SHP77 treated with DMSO at 0.1 percent for 48 hours (cell line): Measurements from ENCODE around the gene CSTF3.
"Not testable (repeated sequence)": the region's sequence is repeated elsewhere in the genome, so short reads cannot be mapped to it uniquely, and the experiment has no call there.

Experiments
- DNase-seq: peaks from one replicate; lab custom pipeline; 2025; lab: John Stamatoyannopoulos, UW

The CSTF3 gene

DNA sequence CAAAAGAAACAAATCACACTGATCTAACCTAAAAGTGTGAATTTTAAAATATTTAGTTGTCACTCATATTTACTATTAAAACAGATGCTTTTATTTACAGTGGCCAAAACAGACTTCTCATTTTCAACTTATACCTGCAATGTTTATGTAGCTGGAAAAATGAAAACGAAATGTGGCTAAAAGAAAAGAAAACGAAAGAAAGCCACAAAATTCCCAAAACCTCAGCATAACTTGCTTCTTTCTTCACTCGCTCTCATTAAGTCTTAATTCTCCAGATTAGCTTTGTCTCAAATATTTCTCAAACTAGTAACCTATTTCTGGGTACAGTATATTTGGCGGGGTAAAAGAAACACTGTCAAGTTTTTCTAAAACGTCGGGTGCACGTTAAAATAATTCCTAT lies 693 bp downstream of the CSTF3 start:
- DNase-seq: no peak

DNA sequence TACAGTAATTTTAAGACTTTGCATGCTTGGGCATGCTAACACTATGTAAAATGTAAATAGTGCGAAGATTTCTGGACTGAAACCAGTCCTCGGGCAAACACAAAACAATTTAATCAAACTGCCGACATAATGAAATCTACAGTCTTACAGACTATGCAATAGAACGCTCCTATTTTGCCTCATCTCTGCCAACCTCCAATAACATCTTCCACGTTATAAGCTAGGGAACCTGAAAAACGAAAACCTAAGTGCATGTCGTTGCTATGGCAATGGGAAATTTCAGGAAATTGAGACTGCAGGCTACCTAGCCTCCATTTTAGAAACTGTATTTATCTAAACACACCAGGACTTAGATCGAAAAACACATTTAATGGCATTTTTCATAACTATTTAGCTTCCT lies 1.1 kb downstream of the CSTF3 start:
- DNase-seq: no peak

DNA sequence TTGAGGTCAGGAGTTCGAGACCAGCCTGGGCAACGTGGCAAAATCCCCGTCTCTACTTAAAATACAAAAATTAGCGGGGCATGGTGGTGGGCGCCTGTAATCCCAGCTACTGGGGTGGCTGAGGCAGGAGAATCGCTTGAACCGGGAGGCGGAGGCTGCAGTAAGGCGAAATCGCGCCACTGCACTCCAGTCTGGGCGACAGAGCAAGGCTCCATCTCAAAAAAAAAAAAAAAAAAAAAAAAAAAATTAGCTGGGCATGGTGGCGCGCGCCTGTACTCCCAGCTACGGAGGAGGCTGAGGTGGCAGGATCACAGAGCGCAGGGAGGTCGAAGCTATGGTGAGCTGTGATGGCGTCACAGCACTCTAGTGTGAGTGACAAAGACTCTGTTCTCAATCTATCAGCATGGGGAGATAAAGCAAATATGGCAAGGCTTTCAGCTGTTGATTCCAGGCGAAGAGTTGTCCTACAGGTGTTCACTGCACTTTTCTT lies 1.9 kb downstream of the CSTF3 start:
- DNase-seq: not testable (repeated sequence)

DNA sequence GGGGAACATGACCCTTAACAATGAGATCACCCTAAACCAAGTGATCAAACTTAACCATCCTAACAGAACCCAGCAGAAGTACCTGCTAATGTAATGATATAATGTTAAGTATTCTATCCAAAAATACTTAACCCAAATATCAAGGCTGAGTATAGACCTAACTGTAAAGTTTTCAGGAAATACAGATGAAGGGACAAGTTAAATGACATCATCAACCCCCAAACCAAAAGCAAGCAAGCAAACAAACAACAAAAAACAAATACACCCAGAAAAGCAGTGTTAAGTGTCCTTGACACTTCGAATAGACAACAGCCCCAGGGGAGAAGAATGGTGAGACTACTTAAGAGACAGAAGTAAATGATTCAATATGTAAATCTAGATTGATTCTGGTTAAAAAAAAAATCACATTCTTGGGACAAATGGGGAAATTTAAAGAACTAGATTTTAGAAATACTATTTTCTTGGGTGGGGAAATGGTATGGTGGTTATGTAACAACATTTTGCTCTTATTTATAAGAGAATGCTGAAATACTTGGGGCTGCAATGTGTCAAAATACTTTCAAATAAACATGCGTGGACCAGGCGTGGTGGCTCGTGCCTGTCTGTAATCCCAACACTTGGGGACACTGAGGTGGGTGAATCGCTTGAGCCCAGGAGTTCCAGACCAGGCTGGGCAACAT lies 2.5 kb downstream of the CSTF3 start:
- no peak for DNase-seq

DNA sequence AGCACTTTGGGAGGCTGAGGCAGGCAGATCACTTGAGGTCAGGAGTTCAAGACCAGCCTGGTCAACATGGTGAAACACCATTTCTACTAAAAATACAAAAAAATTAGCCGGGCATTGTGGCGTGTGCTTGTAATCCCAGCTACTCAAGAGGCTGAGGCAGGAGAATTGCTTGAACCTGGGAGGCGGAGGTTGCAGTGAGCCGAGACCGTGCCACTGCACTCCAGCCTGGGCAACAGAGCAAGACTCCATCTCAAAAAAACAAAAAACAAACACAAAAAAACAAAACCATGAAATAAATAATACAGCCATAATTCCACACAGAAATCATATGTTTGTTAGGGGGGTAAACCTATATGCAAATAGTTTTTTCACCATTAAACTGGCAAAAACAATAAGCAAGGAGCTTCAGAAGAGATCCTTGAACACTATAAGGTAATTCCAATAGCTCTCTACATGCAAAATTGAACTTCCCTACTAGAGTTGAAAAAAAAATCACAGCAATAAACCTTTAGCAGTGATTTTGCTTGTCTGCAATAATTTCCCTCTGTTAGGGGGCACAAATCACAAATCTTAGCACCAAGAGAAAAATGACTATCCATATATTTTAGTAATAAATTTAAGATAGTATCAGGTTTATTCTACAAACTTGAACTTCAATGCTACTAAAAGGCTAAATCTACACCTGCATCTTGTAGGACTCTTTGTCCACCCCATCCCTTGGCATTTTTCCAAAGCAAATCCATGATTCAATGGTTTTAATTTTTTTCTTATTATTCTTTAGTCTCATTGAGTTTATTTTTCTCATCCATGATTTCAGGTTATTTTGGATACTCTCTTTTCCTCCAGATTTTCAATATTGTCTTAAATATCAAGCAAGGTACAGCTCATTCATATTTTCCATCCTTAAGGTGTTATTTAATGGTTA lies 3.9 kb downstream of the CSTF3 start:
- DNase-seq: no peak

DNA sequence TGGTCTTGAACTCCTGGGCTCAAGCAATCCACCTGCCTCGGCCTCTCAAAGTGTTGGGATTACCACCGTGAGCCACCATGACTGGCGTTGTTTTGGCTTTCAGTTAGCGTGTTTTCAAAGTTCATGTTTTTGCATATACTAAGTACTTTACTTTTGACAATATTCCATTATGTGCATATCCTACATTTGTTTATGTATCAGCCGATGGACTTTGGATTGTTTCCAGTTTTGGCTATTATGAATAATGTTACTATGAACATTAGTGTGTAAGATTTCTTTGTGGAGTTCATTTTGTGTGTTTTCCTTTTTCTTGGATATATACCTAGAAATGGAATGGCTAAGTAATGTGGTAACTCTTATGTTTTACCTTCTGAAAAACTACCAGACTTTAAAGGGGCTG lies 9.9 kb downstream of the CSTF3 start:
- DNase-seq: no peak

DNA sequence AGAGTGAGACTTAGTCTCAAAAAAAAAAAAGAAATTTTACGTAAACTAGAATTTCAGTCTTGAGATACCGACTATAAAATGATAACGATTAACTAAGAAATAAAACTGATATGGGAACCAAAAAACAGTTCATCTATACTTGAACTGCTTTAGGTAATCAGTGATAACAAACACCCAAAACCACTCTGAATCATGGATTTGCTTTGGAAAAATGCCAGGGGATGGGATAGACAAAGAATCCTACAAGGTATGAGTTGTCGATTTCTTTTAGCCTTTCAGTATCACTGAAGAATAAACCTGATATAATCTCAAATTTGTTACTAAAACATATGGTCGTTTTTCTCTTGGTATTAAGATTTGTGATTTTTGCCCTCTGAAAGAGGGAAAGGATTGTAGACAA lies 13.7 kb downstream of the CSTF3 start:
- DNase-seq: no peak

DNA sequence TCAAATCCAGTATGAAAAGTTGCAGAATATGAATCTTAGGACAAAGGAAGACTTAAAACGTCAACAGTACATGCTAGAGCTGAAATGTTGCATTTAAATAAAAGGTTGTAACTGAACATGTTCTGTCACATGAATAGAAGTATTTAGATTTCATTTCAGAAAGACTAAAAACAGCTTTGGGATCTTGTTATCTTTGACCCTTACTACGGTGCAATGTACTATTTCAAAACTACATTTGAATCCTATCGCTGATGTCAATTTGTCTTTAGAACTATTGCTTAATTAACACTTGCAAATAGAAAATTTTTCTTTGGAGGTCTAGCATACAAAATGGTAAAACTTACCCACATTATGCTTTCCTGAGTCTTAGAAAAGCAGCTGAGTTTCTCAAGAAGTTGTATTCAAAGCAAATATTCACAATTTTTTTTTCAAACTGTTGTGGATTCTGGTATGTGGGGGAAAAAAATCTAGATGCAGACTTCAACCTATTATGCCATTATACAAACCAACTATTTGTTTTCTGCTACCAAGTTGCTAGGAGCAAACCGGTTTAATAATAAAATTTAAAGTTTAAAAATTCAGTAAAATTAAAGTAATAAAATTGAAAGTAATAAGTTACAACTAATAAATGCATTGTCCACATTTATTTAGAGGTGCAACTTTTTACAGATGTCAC lies 25.4 kb downstream of the CSTF3 start:
- no peak for DNase-seq

DNA sequence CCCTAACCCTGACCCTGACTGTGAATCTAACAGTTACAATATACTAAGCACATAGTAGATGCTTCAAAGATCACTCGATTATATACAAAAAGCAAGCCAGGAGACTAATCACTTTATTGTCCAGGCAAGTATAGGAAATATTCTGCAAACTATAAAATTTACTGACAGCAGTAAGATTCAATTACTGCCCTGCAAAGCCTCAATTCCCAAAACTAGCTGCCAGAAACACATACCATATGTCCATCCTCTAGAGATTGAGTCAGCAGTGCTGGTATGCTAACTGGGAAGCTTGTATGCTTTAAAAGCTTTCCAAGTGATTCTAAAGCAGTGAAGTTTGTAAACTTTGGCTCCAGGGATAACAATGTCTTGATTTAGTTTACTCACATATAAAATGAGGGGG lies 26.1 kb downstream of the CSTF3 start:
- no peak for DNase-seq

DNA sequence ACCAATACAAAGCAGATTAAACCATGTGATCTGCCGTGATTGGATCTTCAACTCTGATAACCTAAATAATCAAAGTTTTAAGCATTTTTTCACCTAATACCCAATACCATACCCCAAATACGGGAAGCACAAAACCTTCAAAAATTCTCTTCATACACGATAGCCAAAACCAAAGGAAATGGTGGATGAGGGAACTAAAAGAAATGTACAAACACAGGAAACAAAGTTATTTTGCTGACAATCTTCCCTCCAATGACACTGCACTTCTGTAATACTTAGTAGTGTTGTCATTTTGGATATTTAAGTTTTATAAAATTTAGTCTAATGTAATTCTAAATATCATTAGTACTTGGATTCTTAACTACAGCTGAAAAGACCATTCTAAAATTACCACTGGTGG lies 27.0 kb downstream of the CSTF3 start:
- no peak for DNase-seq

DNA sequence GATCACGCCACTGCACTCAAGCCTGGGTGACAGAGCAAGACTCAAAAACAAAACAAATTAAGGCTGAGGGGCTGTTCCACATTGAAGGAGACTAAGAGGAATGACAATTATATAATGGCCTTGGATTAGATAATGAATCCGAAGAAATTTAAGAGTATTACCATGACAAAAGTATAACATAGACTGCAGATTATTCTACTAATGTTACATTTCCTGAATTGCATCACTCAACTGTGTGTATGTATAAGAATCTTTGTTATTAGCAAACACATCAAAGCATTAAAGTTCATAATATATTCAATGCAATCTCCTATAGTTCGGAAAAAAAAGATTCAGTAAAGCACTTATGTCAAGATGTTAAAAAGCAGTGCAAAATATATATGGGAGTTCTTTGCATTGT lies 27.5 kb downstream of the CSTF3 start:
- DNase-seq: no peak

DNA sequence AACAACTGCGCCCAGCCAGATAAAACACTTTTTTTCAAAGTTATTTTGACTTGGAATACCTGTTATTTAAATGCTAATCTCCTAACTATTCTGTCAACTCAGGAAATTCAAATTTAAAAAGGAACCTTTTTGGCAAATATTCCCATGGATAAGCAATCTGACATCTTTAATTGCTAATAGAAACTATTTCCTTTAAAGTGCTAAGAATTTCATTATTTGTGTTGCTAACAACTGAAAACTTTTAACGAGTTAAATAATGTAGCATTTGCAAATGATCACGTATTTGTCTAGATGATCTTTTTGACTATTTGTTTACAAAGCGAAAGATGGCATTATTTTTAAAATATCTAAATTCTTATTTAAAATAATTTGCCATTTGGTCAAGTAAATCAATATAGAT lies 28.8 kb downstream of the CSTF3 start:
- no peak for DNase-seq

DNA sequence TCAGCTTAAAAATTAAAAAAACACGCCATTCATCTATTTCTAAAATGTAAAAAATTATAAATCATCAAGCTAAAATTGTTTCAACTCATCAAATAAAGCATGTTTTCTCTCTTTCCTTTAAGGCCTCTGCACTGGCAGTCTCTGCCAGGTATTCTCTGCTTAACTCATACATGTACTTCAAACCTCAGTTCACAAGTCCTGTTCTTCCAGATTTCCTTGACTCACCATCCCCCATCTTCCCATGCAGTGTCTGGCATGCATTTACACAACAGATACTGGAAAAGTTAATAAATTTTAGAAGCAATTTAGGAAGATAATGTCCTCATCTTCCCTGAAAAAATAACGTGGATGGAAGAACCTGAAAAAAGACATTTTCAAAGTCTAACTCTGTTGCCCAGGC lies 32.5 kb downstream of the CSTF3 start:
- no peak for DNase-seq

DNA sequence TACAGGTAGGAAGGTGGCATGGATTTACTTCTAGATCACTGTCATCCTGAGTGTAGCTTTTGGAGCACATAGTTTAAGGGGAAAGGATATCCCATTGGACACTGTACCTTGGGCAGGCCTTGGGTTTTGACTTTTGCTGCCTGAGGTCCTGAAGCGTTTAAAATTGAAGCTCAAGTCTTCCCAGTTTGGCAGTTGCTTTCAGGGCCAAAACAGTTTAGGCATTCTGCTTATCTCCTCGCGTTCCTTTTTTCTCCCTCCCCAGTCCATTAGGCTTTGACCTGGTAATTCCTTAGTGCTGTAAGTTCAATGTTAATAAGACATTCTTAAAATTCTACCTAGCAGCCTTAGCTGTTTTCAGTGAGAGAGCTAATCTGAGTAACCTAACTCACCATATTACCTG lies 35.7 kb downstream of the CSTF3 start:
- no peak for DNase-seq

DNA sequence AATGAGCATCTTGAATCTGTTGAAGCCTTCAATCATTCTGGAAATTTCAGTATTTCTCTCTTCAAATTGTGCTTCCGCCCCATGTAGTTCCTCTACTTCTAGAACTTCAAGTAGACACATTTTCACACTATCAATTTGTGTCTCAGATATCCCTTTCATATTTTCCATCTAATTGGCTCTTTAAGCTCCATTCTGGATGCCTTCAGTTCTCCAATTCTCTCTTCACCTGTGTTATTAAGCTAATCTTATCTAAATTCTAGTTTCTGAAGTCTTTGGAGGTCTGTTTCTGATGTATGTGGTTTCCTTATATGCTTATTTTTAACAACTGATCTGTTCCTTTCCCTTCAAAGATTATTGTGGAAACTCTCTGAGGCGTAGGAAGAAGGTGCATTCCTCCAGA lies 36.3 kb downstream of the CSTF3 start:
- no peak for DNase-seq

DNA sequence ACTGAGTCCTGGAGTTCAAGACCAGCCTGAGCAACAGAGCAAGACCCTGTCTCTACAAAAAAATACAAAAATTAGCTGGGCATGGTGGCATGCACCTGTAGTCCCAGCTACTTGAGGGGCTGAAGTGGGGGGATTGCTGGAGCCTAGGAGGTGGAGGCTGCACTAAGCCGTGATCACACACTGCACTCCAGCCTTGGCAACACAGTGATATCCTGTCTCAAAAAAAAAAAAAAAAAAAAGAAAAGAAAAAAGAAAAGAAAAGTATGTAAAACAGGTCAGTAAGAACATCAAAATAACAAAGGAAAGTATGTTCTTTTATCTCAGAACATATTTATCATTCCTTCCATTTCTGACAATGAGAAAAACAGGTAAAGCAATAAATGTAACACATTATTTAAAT lies 38.6 kb downstream of the CSTF3 start:
- not testable (repeated sequence) for DNase-seq

DNA sequence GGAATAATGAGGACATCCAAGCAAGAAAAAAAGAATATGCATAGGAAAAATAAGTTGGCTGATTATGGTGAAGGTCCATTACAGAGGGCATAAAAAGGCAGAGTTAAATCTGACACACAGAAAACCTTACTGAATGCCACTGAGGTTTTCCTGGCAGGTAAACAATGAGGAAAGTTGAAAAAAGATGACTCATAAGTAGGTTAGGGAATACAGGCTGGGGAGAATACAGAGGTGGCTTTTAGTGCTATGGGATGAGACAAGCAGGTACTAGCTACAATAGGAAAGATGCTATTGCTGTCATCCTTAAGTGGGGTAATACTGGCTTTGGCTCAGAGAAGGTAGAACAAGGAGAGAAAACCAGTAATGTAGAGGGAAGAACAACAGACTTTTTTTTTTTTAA lies 44.7 kb downstream of the CSTF3 start:
- DNase-seq: no peak

DNA sequence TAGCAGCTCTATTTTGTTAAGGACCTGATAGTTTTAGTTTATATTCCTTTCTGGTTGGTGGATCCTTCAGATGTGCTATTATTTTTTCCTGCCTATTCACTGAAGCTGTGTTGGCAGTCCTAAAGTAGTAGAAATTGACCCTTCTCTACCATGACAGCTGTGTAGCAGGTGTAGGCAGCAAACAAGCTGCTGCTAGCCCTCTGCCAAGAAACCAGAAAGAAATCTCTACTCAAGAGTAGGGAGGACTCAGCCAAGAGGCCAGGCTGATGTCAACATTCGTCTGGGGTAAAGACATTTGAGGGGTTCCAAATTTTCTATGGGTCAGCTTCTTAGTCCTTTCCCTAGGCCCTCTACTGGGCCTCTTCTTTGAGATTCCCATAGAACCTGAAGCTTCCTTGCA lies 51.2 kb downstream of the CSTF3 start:
- DNase-seq: no peak

DNA sequence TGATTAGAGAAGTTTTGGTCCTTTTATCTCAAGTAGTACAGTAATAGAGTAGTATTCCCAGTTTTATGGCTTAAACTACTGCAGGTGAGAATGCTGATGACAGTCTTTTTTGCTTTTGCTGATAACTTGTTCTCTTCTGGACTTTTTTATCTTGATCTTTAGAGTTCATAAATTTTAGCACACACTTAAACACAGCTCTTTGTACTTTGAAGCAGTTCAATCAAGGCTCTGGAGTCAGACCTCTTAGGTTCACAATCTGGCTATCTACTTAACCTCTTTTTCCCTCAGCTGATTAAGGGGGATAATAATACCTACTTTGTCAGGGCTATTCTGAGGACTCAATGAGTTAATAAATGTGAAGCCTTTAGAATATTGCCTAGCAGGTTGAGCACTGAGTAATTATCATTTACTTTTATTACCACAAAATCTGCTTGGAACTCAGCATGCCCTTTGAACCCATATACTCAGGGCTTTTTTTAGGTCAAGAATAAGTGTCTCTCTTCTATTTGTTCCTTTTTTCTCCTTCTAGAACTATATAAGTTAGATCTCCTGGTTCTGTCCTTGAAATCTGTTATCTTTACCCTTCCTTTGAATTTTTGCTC lies 51.9 kb downstream of the CSTF3 start:
- DNase-seq: no peak

DNA sequence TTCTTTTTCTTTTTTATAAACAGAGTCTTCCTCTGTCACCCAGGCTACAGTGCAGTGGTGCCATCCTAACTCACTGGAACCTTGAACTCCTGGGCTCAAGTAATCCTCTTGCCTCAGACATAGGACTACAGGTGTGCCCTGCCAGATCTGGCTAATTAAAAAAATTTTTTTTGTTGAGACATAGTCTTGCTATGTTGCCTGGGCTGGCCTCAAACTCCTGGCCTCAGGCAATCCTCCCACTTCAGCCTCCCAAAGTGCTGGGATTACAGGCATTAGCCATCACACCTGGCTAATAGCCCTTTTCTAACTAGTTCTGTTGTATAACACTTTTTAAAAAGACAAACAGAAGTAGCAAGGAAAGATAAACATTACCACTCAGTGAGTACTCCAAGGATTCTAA lies 57.4 kb downstream of the CSTF3 start:
- no peak for DNase-seq

DNA sequence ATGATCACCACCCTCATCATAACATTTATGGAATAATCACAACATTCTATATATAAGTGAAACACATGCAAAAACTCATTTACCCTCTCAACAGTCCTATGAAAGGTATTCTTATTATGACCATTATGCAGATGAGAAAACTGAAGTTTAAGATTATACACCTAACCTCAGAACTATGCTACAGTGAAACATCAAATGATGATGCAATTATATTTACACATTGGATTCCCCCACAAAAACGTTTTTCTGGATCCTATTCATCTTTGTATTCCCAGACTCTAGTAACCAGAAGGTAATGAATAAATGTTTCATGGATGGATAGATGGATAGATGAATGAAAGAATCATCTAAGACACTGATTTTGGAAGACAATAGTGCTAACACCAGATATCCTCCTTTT lies 67.1 kb downstream of the CSTF3 start:
- no peak for DNase-seq

DNA sequence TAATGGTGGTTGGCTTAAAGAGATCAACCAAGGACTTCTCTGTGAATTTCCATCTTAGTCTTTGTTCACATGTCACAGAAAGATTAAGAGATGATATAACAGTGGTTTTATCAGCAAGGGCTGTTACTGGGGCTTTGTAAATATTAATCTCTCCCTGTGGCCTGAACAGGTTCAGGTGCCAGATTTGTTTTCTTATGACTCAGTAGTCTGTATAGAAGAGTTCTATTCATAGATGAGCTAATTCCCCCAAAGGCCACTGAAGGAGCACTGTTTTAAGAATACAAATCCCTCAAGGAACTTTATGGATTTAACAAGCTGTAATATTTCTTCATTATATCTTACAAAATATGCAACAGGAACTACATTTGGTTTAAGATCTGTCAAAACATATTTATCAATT lies 71.5 kb downstream of the CSTF3 start:
- no peak for DNase-seq

DNA sequence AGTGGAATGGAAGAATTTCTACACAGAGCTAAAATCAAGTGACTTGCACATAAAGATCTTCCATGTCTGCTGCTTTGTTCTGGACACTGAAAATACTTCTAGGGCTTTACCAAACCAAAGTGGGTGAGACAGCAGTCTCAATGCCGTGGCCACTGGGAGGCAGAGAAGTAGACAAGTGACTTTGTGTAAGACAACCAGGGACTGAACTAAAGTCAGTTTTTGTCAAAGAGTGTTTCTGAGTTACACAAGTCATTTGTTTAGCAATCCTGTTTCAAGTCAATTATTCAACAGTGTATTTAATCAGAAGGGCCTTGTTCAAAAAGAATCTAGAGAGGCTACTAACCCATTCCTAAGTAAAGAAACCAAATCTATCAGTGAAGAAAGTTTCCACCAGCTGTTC lies 75.3 kb downstream of the CSTF3 start:
- no peak for DNase-seq
